Non-pigmented ciliary epithelial cell (primary cell): Measurements from ENCODE around the gene C2orf68.
"Not testable (repeated sequence)": the region's sequence is repeated elsewhere in the genome, so short reads cannot be mapped to it uniquely, and the experiment has no call there.

ENCODE experiments used
- DNase-seq: peaks from one replicate; pipeline ENCODE4 v3.0.0-alpha.2; 2010; ENCODE audit warnings: low read depth

C2orf68 gene

GRCh38 chr2:85582492-85582891, 29.4 kb downstream of the C2orf68 start:
- no peak for DNase-seq

GRCh38 chr2:85580206-85580605, 31.7 kb downstream of the C2orf68 start:
- DNase-seq, result no peak

- no peak for DNase-seq
Measured at GRCh38 chr2:85579266-85579935, 32.5 kb downstream of the C2orf68 start.

DNA sequence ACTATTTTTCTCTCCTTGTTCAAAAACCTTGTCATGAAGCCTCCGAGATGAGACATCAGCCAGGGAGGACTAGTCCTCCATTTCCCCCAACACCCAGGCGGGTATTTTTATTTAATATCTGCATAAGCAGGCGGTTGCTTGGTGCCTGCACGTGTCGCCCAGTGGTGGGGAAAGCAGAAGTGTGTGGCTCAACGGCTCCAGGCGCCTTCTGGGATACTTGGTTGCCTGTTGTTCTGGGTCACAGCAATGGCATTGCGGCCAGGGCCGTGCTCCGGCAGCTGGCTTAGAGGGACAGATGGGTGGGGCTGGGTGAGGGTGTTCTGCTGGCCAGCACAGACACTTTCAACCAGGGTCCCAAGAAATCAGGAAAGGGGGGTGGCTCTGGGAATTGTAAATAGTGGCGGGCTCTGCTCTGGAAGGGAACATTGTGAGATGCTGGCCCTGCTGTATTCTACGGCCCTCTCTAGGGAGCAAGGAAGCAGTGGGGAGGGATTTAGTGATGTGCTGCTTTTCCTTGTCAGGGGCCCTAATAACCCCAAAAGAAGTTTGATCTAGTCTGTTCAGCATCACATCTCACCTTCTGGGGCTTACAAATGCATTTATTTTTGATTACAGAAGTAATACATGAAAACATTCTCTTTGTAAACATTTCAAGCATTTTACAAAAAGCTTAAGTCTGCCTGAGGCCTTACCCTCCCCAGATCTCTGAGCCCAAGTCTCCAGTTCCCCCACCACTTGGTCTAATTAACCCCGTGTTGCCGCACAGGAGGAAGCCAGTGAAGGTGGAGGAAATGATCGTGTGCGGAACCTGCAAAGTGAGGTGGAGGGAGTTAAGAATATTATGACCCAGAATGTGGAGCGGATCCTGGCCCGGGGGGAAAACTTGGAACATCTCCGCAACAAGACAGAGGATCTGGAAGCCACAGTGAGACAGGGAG, 33.4 kb downstream of the C2orf68 start:
- no peak for DNase-seq

- DNase-seq, result no peak
Measured at GRCh38 chr2:85577386-85578242, 34.3 kb downstream of the C2orf68 start, which contains the start of gene VAMP8. Gene VAMP8 (plus strand): TSS chr2:85577586. CDS start chr2:85577647, 61 bp downstream.

DNA sequence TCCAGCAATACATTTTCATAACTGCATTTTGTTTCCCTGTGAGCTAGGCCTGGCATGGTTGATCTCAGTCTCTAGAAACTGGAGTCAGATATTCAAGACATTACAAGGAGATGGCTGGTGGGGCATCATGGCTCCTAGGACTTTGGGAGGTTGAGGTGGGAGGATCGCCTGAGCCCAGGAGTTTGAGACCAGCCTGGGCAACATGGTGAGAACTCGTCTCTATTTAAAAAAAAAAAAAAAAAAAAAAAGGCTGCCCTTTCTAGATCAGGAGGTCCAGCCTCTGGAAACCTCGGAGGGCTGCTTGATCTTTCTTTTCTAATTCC, 34.8 kb downstream of the C2orf68 start:
- no peak for DNase-seq

DNA sequence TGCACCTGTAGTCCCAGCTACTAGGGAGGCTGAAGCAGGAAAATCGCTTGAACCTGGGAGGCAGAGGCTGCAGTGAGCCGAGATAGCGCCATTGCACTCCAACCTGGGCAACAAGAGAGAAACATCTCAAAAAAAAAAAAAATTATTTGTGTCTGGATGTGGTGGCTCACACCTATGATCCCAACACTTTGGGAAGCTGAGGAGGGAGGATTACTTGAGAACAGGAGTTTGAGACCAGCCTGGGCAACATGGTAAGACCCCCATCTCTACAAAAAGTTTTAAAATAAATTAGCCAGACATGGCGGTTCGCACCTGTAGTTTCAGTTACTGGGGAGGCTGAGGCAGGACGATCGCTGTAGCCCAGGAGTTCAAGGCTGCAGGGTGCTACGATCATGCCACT, 36.1 kb downstream of the C2orf68 start:
- DNase-seq, result no peak

DNA sequence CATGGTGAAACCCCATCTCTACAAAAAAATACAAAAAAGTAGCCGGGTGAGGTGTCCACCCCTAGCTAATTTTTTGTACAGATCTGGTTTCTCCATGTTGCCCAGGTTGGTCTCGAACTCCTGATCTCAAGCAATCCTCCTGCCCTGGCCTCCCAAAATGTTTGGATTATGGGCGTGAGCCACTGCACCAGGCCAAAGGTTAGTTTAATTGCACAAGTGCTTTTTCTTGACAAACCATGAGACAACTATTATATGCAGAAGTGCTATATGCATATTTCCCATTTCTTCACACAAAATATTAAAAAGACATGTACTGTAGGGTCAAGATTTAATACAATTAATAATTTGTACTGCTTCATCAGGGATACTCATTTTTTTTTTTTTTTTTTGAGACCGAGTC, 45.6 kb downstream of the C2orf68 start:
- no peak for DNase-seq

DNA sequence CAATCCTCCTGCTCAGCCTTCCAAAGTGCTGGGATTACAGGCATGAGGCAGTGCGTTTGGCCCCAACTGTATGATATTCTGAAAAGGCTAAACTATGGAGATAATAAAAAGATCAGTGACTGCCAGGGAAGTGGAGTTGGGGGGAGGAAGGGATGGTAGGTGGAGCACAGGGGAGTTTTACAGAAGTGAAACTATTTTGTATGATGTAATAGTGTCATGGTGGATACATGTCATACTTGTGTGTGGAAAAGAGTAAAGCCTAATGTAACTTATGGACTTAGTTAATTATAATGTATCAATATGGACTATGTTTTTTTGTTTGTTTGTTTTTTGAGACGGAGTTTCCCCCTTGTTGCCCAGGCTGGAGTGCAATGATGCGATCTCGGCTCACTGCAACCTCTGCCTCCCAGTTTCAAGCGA, 47.7 kb downstream of the C2orf68 start:
- DNase-seq, result no peak

DNA sequence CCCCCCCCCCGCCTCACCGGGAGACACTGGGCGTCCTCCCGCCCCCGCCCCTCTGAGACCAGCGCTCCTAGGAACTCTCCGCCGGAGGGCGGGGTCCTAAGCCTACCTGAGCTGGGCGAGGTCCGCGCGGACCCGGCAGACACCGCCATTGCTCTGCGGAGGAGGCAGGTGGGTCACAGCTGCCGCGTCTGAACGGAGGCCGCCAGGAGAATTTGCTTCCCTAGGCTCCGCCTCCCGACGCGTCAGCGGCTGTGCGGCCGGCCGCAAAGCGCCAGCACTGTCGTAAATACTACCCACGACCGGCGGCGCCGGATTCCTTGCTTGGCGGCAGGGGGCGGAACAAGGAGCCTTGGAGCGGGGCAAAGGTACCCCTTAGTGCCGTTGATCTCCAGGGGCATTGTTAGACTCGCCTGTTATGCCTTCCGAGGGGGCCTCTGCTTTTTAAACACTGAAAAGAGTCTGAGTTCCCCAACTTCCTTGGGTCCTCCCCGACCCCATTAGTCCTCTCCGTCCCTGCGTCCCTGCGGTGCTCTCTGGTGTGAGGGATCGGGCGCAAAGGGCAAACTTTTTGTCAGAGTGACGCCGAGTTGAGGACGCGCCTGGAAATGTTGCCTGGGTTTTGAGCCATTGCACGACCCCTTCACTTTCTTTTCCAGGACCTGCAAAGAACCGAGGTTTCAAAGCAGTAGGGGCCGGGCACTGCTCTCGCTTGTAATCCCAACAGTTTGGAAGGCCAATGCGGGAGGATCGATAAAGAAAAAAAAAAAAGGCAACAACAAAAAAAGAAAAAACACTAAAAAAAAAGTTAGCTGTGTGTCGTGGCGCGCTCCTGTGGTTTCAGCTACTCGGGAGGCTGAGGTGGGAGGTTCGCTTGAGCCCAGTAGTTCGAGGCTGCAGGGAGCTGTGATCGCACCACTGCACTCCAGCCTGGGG, 50.3 kb downstream of the C2orf68 start, which contains the start of gene GGCX:
GGCX (minus strand) TSS at position 214 of the 933 bp plus-strand sequence; CDS start at position 149, 65 bp downstream.
- peak; percentile 71 for DNase-seq

DNA sequence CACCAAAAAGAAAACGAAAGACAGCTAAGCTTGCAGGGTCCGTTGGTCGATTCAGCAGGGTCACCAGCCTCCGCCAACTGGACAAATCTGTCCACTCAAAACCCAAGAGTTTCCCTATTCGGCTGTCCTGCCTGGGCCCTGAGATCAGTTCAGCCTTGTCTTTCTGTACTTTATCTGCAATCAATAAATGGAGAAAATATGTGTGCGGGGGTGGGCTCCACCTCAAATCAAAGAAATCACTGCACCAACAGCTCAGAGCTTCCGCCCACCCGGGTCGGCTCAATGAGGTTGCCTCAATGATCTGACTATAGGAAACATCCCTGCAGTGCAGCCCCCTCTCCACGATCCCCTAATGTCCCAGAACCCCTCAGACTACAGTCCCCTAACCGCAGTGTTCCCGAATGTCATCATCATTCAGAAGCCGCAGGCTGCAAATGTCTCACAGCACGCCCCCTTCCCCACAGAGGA, 51.0 kb downstream of the C2orf68 start:
- DNase-seq, result no peak

- DNase-seq, result not testable (repeated sequence)
Measured at GRCh38 chr2:85560403-85560726, 51.5 kb downstream of the C2orf68 start.

DNA sequence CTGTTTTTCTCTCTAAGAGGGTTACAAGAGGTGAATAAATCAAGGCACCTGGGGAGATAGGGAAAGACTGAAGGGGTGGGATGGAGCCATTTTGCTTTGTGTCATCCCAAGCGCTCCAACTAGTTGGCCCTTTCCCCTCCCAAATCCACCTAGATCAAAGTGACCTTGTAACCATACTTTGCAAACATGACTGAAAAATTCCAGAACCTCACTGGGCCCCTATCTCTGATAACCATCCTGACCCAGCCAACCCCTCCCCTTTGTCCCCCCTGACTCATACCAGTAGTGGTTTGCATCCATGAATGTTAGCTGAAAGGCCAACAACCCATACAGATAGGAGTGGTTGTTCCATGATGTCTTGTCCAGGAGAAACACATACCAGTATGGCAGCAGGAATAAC, 53.7 kb downstream of the C2orf68 start:
- no peak for DNase-seq

DNA sequence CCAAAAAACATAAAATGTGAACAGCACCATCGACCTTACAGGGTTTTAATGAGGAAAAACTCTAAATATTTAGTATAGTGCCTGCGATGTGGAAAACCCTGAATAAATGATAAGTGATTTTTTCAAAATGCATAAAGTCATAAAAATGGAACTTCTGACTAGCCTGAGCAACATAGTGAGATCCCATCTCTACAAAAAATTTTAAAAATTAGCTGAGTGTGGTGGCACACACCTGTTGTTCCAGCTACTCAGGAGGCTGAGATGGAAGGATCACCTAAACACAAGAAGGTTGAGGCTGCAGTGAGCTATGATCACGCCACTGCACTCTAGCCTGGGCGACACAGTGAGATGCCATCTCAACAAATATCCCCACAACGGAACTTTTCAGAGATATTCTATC, 54.7 kb downstream of the C2orf68 start:
- DNase-seq, result no peak
